Measurements from ENCODE around the gene TMIE.
A peak's percentile ranks its signal among the peaks of the same experiment; 100 is the strongest.

Gene TMIE

DNA sequence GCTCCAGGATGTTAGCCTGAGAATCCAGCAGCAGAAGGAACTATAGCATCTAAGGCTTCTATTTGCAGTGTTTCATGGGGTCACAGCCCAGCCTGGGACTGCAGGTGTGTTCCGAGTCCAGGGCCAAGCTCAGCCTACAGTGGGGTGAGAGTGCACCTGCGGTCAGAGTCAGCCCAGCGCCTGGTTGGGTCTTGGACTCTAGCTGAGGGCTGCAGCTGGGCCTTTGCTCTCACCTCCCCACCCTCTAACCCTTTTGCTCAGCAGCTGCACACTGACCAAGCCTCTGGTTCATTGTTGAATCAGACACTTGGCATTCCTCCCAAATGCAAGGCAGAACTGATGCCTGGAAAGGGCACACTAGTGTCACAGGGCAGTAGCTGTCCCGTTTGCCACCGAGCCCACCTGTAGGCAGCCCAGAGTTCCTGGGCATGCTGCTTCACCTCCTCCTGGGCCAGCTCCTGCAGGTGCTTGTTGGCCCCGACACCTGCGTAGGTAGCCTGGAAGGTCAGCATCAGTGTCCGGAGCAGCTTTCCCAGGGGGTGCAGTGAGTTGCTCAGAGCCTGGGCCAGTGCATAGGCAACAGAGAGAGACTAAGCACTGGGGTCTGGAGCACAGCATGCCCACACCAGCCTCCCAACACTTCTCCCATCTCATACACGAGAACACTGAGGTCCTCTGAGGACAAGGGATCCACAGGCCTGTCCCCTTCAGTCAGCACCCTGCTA is 25.2 kb upstream of the TMIE start:
- Histone ChIP-seq H3K9ac (ENCODE audit: low read depth in 1 of 2, low read length in 2 of 2) (no peak overlapping the region), H3K4me3 (ENCODE audit: low read depth in 1 of 2, low read length in 2 of 2) (peak overlapping the region in 1 of 2 donors; percentile 3), H3K9me3 (ENCODE audit: control insufficient read depth in 1 of 2, low read length in 2 of 2) (no peaks in the 10 kb centered on the region), H3K27ac (ENCODE audit: low read depth, low read length) (no peak overlapping the region), H3K27me3 (ENCODE audit: control insufficient read depth in 1 of 2, insufficient read depth in 2 of 2, low read length in 2 of 2) (no peaks in the 10 kb centered on the region), H3K36me3 (ENCODE audit: control insufficient read depth in 1 of 2, insufficient read depth in 2 of 2, low read length in 2 of 2) (peaks cover 0 to 18% of the 10 kb centered on the region in 2 donors), H3K4me1 (ENCODE audit: control insufficient read depth in 1 of 2, insufficient read depth in 2 of 2, low read length in 2 of 2) (peaks cover 0 to 6% of the 10 kb centered on the region in 2 donors)

GRCh38 chr3:46676601-46677410 is 24.4 kb upstream of the TMIE start:
- Histone ChIP-seq H3K27ac (ENCODE audit: low read depth, low read length) (no peak overlapping the region), H3K36me3 (ENCODE audit: control insufficient read depth in 1 of 2, insufficient read depth in 2 of 2, low read length in 2 of 2) (peaks cover 0 to 18% of the 10 kb centered on the region in 2 donors), H3K9me3 (ENCODE audit: control insufficient read depth in 1 of 2, low read length in 2 of 2) (no peaks in the 10 kb centered on the region), H3K4me1 (ENCODE audit: control insufficient read depth in 1 of 2, insufficient read depth in 2 of 2, low read length in 2 of 2) (peaks cover 0 to 6% of the 10 kb centered on the region in 2 donors), H3K27me3 (ENCODE audit: control insufficient read depth in 1 of 2, insufficient read depth in 2 of 2, low read length in 2 of 2) (no peaks in the 10 kb centered on the region), H3K9ac (ENCODE audit: low read depth in 1 of 2, low read length in 2 of 2) (peak overlapping the region in 1 of 2 donors; percentile 12), H3K4me3 (ENCODE audit: low read depth in 1 of 2, low read length in 2 of 2) (peak overlapping the region; percentile 19 to 43)

- no peaks in the 10 kb centered on the region for H3K9me3 ChIP-seq (ENCODE audit: control insufficient read depth in 1 of 2, low read length in 2 of 2)
- no peak overlapping the region for H3K9ac ChIP-seq (ENCODE audit: low read depth in 1 of 2, low read length in 2 of 2)
- H3K4me3 ChIP-seq (ENCODE audit: low read depth in 1 of 2, low read length in 2 of 2), result no peak overlapping the region
- H3K27me3 ChIP-seq (ENCODE audit: control insufficient read depth in 1 of 2, insufficient read depth in 2 of 2, low read length in 2 of 2), result no peaks in the 10 kb centered on the region
- peaks cover 0 to 6% of the 10 kb centered on the region in 2 donors for H3K4me1 ChIP-seq (ENCODE audit: control insufficient read depth in 1 of 2, insufficient read depth in 2 of 2, low read length in 2 of 2)
- peaks cover 0 to 18% of the 10 kb centered on the region in 2 donors for H3K36me3 ChIP-seq (ENCODE audit: control insufficient read depth in 1 of 2, insufficient read depth in 2 of 2, low read length in 2 of 2)
- H3K27ac ChIP-seq (ENCODE audit: low read depth, low read length), result no peak overlapping the region
Observed at GRCh38 chr3:46677411-46677726, 23.8 kb upstream of the TMIE start.

DNA sequence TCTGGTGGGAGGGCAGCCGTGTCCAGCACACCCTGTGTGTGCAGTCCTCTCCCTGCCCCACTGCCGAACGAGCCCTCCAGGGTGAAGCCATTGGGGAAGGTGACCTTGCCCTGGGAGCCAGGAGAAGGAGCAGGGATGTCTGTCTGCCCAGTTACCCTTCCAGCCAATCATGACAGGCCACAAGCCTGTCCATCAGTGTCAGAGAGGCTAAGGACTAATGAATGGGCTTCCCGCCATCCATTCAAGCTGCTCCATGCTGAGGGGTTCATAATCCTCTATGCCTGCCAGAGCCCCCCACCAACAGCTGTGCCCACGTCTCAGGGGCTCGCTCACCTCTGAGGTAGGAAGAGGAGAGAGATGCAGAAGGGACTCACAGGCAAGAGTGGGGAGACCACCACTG is 22.9 kb upstream of the TMIE start:
- Histone ChIP-seq H3K9me3 (ENCODE audit: control insufficient read depth in 1 of 2, low read length in 2 of 2) (no peaks in the 10 kb centered on the region), H3K4me1 (ENCODE audit: control insufficient read depth in 1 of 2, insufficient read depth in 2 of 2, low read length in 2 of 2) (peaks cover 0 to 6% of the 10 kb centered on the region in 2 donors), H3K27ac (ENCODE audit: low read depth, low read length) (no peak overlapping the region), H3K36me3 (ENCODE audit: control insufficient read depth in 1 of 2, insufficient read depth in 2 of 2, low read length in 2 of 2) (peaks cover 0 to 18% of the 10 kb centered on the region in 2 donors), H3K4me3 (ENCODE audit: low read depth in 1 of 2, low read length in 2 of 2) (no peak overlapping the region), H3K9ac (ENCODE audit: low read depth in 1 of 2, low read length in 2 of 2) (no peak overlapping the region), H3K27me3 (ENCODE audit: control insufficient read depth in 1 of 2, insufficient read depth in 2 of 2, low read length in 2 of 2) (no peaks in the 10 kb centered on the region)

GRCh38 chr3:46679681-46680080 is 21.5 kb upstream of the TMIE start:
- Histone ChIP-seq H3K36me3 (ENCODE audit: control insufficient read depth in 1 of 2, insufficient read depth in 2 of 2, low read length in 2 of 2) (peaks cover 0 to 14% of the 10 kb centered on the region in 2 donors), H3K27me3 (ENCODE audit: control insufficient read depth in 1 of 2, insufficient read depth in 2 of 2, low read length in 2 of 2) (no peaks in the 10 kb centered on the region), H3K27ac (ENCODE audit: low read depth, low read length) (no peak overlapping the region)

GRCh38 chr3:46680298-46680826 is 20.8 kb upstream of the TMIE start:
- no peaks in the 10 kb centered on the region for H3K27me3 ChIP-seq (ENCODE audit: control insufficient read depth in 1 of 2, insufficient read depth in 2 of 2, low read length in 2 of 2)
- H3K27ac ChIP-seq (ENCODE audit: low read depth, low read length), result no peak overlapping the region
- H3K36me3 ChIP-seq (ENCODE audit: control insufficient read depth in 1 of 2, insufficient read depth in 2 of 2, low read length in 2 of 2), result peaks cover 0 to 17% of the 10 kb centered on the region in 2 donors

More at GRCh38 chr3:46679681-46680080, 21.5 kb upstream of the TMIE start:
- Histone ChIP-seq H3K4me3 (ENCODE audit: low read depth in 1 of 2, low read length in 2 of 2) (no peak overlapping the region), H3K9ac (ENCODE audit: low read depth in 1 of 2, low read length in 2 of 2) (no peak overlapping the region), H3K4me1 (ENCODE audit: control insufficient read depth in 1 of 2, insufficient read depth in 2 of 2, low read length in 2 of 2) (peaks cover 0 to 6% of the 10 kb centered on the region in 2 donors), H3K9me3 (ENCODE audit: control insufficient read depth in 1 of 2, low read length in 2 of 2) (no peaks in the 10 kb centered on the region)

DNA sequence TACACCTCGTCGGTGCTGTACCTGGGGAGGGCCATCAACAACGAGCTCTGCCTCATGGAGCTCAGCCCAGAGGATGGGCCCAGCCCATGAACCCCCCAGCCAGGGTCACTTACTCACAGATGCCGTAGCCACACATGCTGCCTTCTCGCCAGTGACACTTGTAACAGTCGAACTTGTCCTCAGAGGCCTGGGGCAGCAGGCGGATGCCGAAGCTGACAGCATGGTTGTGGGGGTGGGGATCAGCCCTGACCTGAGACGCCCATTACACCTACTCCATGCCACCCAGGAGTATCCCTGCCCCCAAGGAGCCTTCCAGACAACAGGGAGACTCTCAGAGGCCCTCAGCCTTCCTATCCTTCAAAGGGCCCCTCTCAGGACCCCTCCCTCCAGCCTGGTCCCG is 19.8 kb upstream of the TMIE start:
- H3K27ac ChIP-seq (ENCODE audit: low read depth, low read length), result no peak overlapping the region
- no peaks in the 10 kb centered on the region for H3K9me3 ChIP-seq (ENCODE audit: control insufficient read depth in 1 of 2, low read length in 2 of 2)
- H3K4me1 ChIP-seq (ENCODE audit: control insufficient read depth in 1 of 2, insufficient read depth in 2 of 2, low read length in 2 of 2), result no peaks in the 10 kb centered on the region
- no peaks in the 10 kb centered on the region for H3K27me3 ChIP-seq (ENCODE audit: control insufficient read depth in 1 of 2, insufficient read depth in 2 of 2, low read length in 2 of 2)
- no peak overlapping the region for H3K4me3 ChIP-seq (ENCODE audit: low read depth in 1 of 2, low read length in 2 of 2)
- peaks cover 0 to 11% of the 10 kb centered on the region in 2 donors for H3K36me3 ChIP-seq (ENCODE audit: control insufficient read depth in 1 of 2, insufficient read depth in 2 of 2, low read length in 2 of 2)
- no peak overlapping the region for H3K9ac ChIP-seq (ENCODE audit: low read depth in 1 of 2, low read length in 2 of 2)

More at GRCh38 chr3:46680298-46680826, 20.8 kb upstream of the TMIE start:
- Histone ChIP-seq H3K9ac (ENCODE audit: low read depth in 1 of 2, low read length in 2 of 2) (no peak overlapping the region), H3K4me1 (ENCODE audit: control insufficient read depth in 1 of 2, insufficient read depth in 2 of 2, low read length in 2 of 2) (peaks cover 0 to 6% of the 10 kb centered on the region in 2 donors), H3K4me3 (ENCODE audit: low read depth in 1 of 2, low read length in 2 of 2) (no peak overlapping the region), H3K9me3 (ENCODE audit: control insufficient read depth in 1 of 2, low read length in 2 of 2) (no peaks in the 10 kb centered on the region)

DNA sequence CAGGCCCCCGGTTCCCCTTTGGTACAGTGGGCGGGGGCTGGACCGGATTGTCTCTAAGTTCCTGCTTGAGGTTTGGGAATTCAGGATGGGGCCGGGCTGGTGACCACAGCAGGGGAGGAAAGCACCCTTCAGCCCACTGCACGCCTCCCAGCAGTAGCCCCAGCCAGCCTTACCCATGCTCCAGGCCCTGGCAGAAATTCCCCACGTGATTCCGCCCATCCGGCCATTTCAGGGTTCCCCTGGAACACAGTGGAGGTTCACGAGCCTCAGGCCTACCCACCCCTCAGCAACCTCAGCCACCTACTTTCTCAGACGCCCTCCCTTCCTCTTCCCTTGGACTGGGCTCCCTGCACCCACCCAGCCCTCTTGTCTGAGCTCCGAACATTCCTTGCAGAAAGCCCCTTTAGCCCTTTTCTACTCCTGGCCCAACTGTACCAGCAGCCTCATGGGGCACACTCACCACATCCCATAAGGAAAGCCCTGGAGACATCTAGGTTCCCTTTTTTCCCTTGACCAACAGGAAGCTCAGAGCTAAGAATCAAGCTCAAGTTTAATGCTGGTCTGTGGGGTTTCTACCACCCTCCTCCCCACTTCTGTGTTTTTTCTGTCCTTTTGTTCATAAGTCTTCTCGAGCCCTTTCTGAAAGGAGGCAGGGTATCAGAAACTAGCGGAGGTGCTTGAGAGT is 19.2 kb upstream of the TMIE start:
- Histone ChIP-seq H3K27me3 (ENCODE audit: control insufficient read depth in 1 of 2, insufficient read depth in 2 of 2, low read length in 2 of 2) (no peaks in the 10 kb centered on the region), H3K9me3 (ENCODE audit: control insufficient read depth in 1 of 2, low read length in 2 of 2) (no peaks in the 10 kb centered on the region), H3K4me1 (ENCODE audit: control insufficient read depth in 1 of 2, insufficient read depth in 2 of 2, low read length in 2 of 2) (no peaks in the 10 kb centered on the region), H3K36me3 (ENCODE audit: control insufficient read depth in 1 of 2, insufficient read depth in 2 of 2, low read length in 2 of 2) (peaks cover 0 to 11% of the 10 kb centered on the region in 2 donors), H3K9ac (ENCODE audit: low read depth in 1 of 2, low read length in 2 of 2) (no peak overlapping the region), H3K27ac (ENCODE audit: low read depth, low read length) (no peak overlapping the region), H3K4me3 (ENCODE audit: low read depth in 1 of 2, low read length in 2 of 2) (no peak overlapping the region)

DNA sequence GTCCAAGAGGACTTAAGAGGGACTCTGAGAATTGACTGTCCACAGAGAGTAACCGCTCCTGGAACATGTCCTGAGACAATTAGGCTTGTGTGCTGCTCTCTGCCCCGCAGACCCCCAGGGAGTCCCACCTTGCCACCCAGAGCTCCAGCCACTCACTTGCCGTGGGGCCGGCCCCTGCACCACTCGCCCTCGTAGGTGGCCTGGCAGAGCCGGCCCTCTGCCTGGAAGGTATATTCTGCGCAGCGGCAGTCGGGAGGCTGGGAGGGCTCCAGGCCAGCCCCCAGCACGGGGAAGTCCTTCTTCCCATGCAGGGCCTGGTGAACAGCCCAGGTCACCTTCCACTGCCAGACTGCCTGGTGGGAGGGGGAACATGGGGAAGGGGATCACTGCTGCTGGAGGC is 18.2 kb upstream of the TMIE start:
- no peak overlapping the region for H3K27ac ChIP-seq (ENCODE audit: low read depth, low read length)
- H3K9ac ChIP-seq (ENCODE audit: low read depth in 1 of 2, low read length in 2 of 2), result no peak overlapping the region
- H3K36me3 ChIP-seq (ENCODE audit: control insufficient read depth in 1 of 2, insufficient read depth in 2 of 2, low read length in 2 of 2), result peaks cover 0 to 11% of the 10 kb centered on the region in 2 donors
- H3K9me3 ChIP-seq (ENCODE audit: control insufficient read depth in 1 of 2, low read length in 2 of 2), result no peaks in the 10 kb centered on the region
- no peaks in the 10 kb centered on the region for H3K27me3 ChIP-seq (ENCODE audit: control insufficient read depth in 1 of 2, insufficient read depth in 2 of 2, low read length in 2 of 2)
- H3K4me1 ChIP-seq (ENCODE audit: control insufficient read depth in 1 of 2, insufficient read depth in 2 of 2, low read length in 2 of 2), result no peaks in the 10 kb centered on the region
- no peak overlapping the region for H3K4me3 ChIP-seq (ENCODE audit: low read depth in 1 of 2, low read length in 2 of 2)

GRCh38 chr3:46684891-46685290 is 16.3 kb upstream of the TMIE start:
- Histone ChIP-seq H3K4me3 (ENCODE audit: low read depth in 1 of 2, low read length in 2 of 2) (no peak overlapping the region), H3K27ac (ENCODE audit: low read depth, low read length) (no peak overlapping the region), H3K4me1 (ENCODE audit: control insufficient read depth in 1 of 2, insufficient read depth in 2 of 2, low read length in 2 of 2) (no peaks in the 10 kb centered on the region), H3K27me3 (ENCODE audit: control insufficient read depth in 1 of 2, insufficient read depth in 2 of 2, low read length in 2 of 2) (no peaks in the 10 kb centered on the region), H3K9me3 (ENCODE audit: control insufficient read depth in 1 of 2, low read length in 2 of 2) (no peaks in the 10 kb centered on the region), H3K9ac (ENCODE audit: low read depth in 1 of 2, low read length in 2 of 2) (no peak overlapping the region), H3K36me3 (ENCODE audit: control insufficient read depth in 1 of 2, insufficient read depth in 2 of 2, low read length in 2 of 2) (peaks cover 0 to 14% of the 10 kb centered on the region in 2 donors)

All from duodenal mucosa (tissue), 2 donors.